ENCODE data around the gene CABP1. TPM values are rescaled to one million over a fixed set of nuclear protein-coding genes. Genes with fewer than 3 reads are reported as not detected.

Gene CABP1
- polyA plus RNA-seq, 1 donor (not counting 4 experiments of a cell fraction or from before 2014, with no cell fraction given), result 0.04 TPM

GRCh38 chr12:120688527-120689071 is 48.2 kb downstream of the CABP1 start:
- peaks cover 22% of the 10 kb centered on the region for H3K4me1 ChIP-seq (ENCODE audit: control insufficient read depth, extremely low read depth, insufficient read depth, low read length)
- H3K36me3 ChIP-seq (ENCODE audit: control insufficient read depth in 2 of 2, extremely low read depth in 1 of 2, insufficient read depth in 2 of 2, low read length in 2 of 2), result peaks cover 0 to 5% of the 10 kb centered on the region in 2 experiments
- peak overlapping the region; percentile 95 for H3K4me2 ChIP-seq (ENCODE audit: control insufficient read depth, extremely low read depth, insufficient read depth, low read depth, low read length)
- H4K20me1 ChIP-seq (ENCODE audit: control insufficient read depth, extremely low read depth, insufficient read depth, low read length), result peaks cover 11% of the 10 kb centered on the region
- FAIRE-seq, result peak; percentile 17
- H2AFZ ChIP-seq (ENCODE audit: control insufficient read depth, low read length), result no peak overlapping the region
- H3K79me2 ChIP-seq (ENCODE audit: control insufficient read depth, insufficient read depth, low read length), result peaks cover 62% of the 10 kb centered on the region
- H3K27me3 ChIP-seq (ENCODE audit: control insufficient read depth, extremely low read depth, insufficient read depth, low read length), result no peaks in the 10 kb centered on the region
- H3K9me3 ChIP-seq (ENCODE audit: control insufficient read depth, low read depth, low read length), result no peaks in the 10 kb centered on the region
- H3K9ac ChIP-seq (ENCODE audit: control insufficient read depth, extremely low read depth, insufficient read depth, low read length), result peak overlapping the region; percentile 91
- DNase-seq (ENCODE audit: low read depth, low spot score), result no peak
- TF ChIP-seq CTCF (optimal IDR thresholded peaks at IDR 0.05 in 1 of 3, IDR thresholded peaks at IDR 0.05 in 1 of 3, conservative IDR thresholded peaks at IDR 0.05 in 1 of 3; ENCODE audit: extremely low read depth in 1 of 3, insufficient read depth in 2 of 3, low read length in 3 of 3) (no peak), EZH2 (IDR thresholded peaks at IDR 0.05; ENCODE audit: low read length) (no peak)
- dilution Hi-C loops (cut with MboI; ENCODE audit: extremely low pct_ligation_motif_present, low sequenced_read_pairs), result no loop called here
- H3K27ac ChIP-seq (ENCODE audit: control insufficient read depth, insufficient read depth, low read length), result peak overlapping the region; percentile 71
- peak overlapping the region; percentile 83 to 87 (median 83) for H3K4me3 ChIP-seq (ENCODE audit: control insufficient read depth in 2 of 3, extremely low read depth in 1 of 3, insufficient read depth in 2 of 3, low read depth in 1 of 3, low read length in 3 of 3)
- no peaks in the 10 kb centered on the region for H3K9me1 ChIP-seq (ENCODE audit: control insufficient read depth, extremely low read depth, insufficient read depth, low read length)

GRCh38 chr12:120689397-120690082 is 49.1 kb downstream of the CABP1 start:
- Histone ChIP-seq H3K4me1 (ENCODE audit: control insufficient read depth, extremely low read depth, insufficient read depth, low read length) (peaks cover 20% of the 10 kb centered on the region), H3K27me3 (ENCODE audit: control insufficient read depth, extremely low read depth, insufficient read depth, low read length) (no peaks in the 10 kb centered on the region), H2AFZ (ENCODE audit: control insufficient read depth, low read length) (no peak overlapping the region), H3K9me1 (ENCODE audit: control insufficient read depth, extremely low read depth, insufficient read depth, low read length) (no peaks in the 10 kb centered on the region), H3K4me3 (ENCODE audit: control insufficient read depth in 2 of 3, extremely low read depth in 1 of 3, insufficient read depth in 2 of 3, low read depth in 1 of 3, low read length in 3 of 3) (peak overlapping the region in 2 of 3 experiments; percentile 83 to 87), H4K20me1 (ENCODE audit: control insufficient read depth, extremely low read depth, insufficient read depth, low read length) (peaks cover 11% of the 10 kb centered on the region), H3K27ac (ENCODE audit: control insufficient read depth, insufficient read depth, low read length) (no peak overlapping the region), H3K9ac (ENCODE audit: control insufficient read depth, extremely low read depth, insufficient read depth, low read length) (no peak overlapping the region), H3K36me3 (ENCODE audit: control insufficient read depth in 2 of 2, extremely low read depth in 1 of 2, insufficient read depth in 2 of 2, low read length in 2 of 2) (peaks cover 4 to 11% of the 10 kb centered on the region in 2 experiments), H3K4me2 (ENCODE audit: control insufficient read depth, extremely low read depth, insufficient read depth, low read depth, low read length) (peak overlapping the region; percentile 95), H3K79me2 (ENCODE audit: control insufficient read depth, insufficient read depth, low read length) (peaks cover 63% of the 10 kb centered on the region), H3K9me3 (ENCODE audit: control insufficient read depth, low read depth, low read length) (no peaks in the 10 kb centered on the region)
- dilution Hi-C loops (cut with MboI; ENCODE audit: extremely low pct_ligation_motif_present, low sequenced_read_pairs), result no loop called here
- no peak for TF ChIP-seq EZH2 (IDR thresholded peaks at IDR 0.05; ENCODE audit: low read length)
- TF ChIP-seq CTCF (optimal IDR thresholded peaks at IDR 0.05 in 1 of 3, IDR thresholded peaks at IDR 0.05 in 1 of 3, conservative IDR thresholded peaks at IDR 0.05 in 1 of 3; ENCODE audit: extremely low read depth in 1 of 3, insufficient read depth in 2 of 3, low read length in 3 of 3), result no peak
- DNase-seq (ENCODE audit: low read depth, low spot score) (no peak), FAIRE-seq (no peak)
